NCI-H128 (cell line): ENCODE measurements around the gene CYP2W1.
"Not testable (repeated sequence)": the region's sequence is repeated elsewhere in the genome, so short reads cannot be mapped to it uniquely, and the experiment has no call there.

Experiments
- DNase-seq: peaks from one replicate; lab custom pipeline; 2025; ENCODE audit not compliant: unreplicated experiment; lab: John Stamatoyannopoulos, UW

The CYP2W1 gene

GRCh38 chr7:983004-983615 is at the start of gene CYP2W1:
CYP2W1 (plus strand) TSS chr7:983181; CDS start chr7:983212, 31 bp downstream.
- DNase-seq: no peak

- DNase-seq: no peak
Measured at GRCh38 chr7:934469-935163, 48.4 kb upstream of the CYP2W1 start.

- DNase-seq: no peak
Measured at GRCh38 chr7:935164-935873, 47.7 kb upstream of the CYP2W1 start.

- DNase-seq: no peak
Measured at GRCh38 chr7:935874-936385, 47.1 kb upstream of the CYP2W1 start.

GRCh38 chr7:936386-937054 is 46.5 kb upstream of the CYP2W1 start:
- no peak for DNase-seq

GRCh38 chr7:937856-938484 is 45.0 kb upstream of the CYP2W1 start:
- no peak for DNase-seq

GRCh38 chr7:938546-939185 is 44.3 kb upstream of the CYP2W1 start:
- no peak for DNase-seq

GRCh38 chr7:939843-940242 is 43.1 kb upstream of the CYP2W1 start:
- DNase-seq: no peak

GRCh38 chr7:940599-941408 is 42.2 kb upstream of the CYP2W1 start:
- DNase-seq: no peak

- DNase-seq: not testable (repeated sequence)
Measured at GRCh38 chr7:943793-944192, 39.2 kb upstream of the CYP2W1 start.

- no peak for DNase-seq
Measured at GRCh38 chr7:944744-945143, 38.2 kb upstream of the CYP2W1 start.

GRCh38 chr7:945147-945555 is 37.8 kb upstream of the CYP2W1 start:
- DNase-seq: no peak

GRCh38 chr7:945556-946255 is 37.3 kb upstream of the CYP2W1 start:
- no peak for DNase-seq

GRCh38 chr7:946256-946996 is 36.6 kb upstream of the CYP2W1 start:
- DNase-seq: no peak

- no peak for DNase-seq
Measured at GRCh38 chr7:947391-948210, 35.4 kb upstream of the CYP2W1 start.

GRCh38 chr7:949021-949934 is 33.7 kb upstream of the CYP2W1 start:
- no peak for DNase-seq
